HG03439 (cell line): ENCODE data around the gene MBOAT1.
"Not testable (repeated sequence)": the region's sequence is repeated elsewhere in the genome, so short reads cannot be mapped to it uniquely, and the experiment has no call there.

Source experiments
- ATAC-seq: cut with Tn5 transposase; IDR thresholded peaks from one replicate; pipeline ENCODE4 v1.9.1; 2021; ENCODE audit warnings: mild to moderate bottlenecking, moderate library complexity; ENCODE audit not compliant: unreplicated experiment

Gene MBOAT1

DNA sequence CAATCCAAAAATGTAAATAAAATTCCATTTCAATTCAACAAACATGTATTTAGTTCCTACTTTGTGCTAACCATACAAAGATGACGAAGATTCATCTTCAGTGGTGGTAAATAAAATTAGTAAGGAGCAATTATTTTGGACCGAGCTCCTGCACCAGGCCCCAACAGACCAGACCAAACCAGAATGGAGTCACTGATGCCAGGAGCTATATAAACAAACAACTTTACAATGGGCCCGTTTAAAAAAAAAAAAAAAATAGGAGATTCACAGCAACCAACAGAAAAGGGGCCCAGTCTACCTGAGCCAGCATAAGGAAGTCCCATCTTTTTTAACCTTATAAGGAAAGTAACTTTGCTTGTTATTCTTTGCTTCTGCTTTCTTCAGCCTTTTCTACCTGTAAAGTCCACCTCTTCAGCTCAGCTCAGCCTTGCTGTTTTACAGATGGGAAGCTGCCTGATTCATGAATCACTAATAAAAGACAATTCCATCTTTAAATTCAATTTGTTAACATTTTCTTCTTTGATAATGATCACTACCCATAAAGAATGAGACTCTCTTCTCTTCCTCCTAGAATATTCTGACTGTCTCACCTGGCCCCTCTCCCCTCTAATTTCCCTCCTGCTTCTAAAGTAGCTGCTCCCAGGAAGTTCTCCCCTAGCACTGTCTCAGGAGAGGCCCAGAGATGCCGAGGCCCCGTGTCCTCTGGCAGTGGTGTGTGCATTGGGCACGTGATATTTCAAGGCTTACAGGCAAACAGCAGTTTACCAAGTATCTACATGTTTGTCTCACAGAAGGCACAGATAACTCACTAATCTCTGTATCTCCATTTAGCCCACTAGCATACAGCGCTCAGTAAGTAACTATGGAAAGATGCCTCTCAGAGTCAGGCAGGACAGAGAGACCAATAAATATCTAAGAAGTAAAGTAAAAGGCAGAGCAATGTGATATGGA lies 8.4 kb downstream of the MBOAT1 start:
- no peak for ATAC-seq

DNA sequence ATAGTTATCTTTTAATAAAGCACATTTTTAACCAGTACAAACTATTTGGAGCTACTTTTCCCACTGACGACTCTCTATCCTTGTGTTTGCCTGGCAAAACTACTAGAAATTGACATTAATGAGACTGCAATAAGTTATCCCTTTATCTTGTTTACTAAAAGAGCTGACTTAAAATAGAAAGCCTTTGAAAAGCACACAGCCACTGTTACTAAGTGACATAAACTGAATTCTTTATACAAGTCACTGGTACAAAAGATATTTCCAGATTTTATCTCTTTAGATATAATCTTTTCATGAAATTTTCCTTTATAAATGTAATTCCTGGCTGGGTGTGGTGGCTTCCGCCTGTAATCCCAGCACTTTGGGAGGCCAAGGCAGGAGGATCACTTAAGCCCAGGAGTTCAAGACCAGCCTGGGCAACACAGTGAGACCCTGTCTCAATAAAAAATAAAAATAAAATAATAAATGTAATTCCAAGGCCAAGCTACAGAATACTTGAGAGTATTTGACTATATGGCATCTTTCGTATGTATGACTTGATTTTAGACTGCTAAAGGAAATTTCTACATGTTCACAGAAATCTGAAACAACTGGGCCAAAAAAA lies 9.5 kb downstream of the MBOAT1 start:
- no peak for ATAC-seq

DNA sequence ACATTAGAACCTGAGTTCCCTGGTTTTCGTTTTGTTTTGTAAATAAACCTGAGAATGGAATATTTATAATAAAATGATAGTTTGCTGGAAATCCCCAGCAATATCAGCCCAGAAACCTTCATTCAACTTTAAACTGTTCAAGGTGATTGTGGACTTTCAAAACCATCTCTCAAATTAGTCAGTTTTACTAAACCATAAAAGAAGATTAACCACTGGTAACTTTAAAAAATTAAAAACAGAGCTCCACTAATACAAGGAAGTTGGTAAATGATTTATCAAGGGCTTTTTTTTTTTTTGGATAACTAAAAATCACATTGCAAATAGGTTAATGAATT lies 10.0 kb downstream of the MBOAT1 start:
- ATAC-seq = no peak

DNA sequence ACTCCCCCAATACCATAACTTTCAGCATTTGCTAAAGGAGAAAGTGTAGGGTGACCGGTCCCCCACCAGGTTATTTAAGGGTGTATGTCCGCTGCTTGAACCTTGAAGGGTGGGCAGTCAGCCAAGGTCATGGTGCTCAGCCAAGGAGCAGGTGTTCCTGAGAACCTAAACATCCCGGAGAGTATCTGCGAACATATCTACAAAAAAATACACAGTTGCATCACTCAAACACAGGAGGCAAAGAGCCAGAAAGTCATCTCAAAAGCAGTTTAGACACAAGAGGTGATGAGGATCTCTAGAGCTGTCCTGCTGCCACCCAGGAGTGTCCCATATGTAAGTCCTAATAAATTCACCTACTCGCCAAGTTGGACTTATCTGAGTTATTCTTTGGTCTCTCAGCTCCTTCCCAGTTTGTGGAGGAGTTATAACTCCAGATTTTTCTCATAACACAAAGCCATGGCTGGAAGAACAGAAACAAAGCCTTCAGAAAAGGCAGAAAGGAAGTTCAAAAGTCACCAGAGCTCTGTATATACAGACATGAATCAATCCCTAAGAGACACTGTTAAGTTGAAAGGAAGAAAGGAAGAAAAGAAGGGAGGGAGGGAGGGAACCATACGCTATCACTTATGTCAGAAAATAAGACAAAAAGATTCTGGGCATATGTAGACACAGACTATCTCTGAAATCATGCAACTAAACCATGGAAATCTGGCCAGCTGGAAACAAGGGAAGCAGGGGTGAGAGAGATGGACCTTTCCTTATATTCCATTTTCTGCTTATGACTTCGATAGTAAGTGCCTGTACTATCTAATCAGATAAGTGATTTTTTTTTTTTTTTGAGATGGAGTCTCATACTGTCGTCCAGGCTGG lies 11.3 kb downstream of the MBOAT1 start:
- ATAC-seq = no peak

DNA sequence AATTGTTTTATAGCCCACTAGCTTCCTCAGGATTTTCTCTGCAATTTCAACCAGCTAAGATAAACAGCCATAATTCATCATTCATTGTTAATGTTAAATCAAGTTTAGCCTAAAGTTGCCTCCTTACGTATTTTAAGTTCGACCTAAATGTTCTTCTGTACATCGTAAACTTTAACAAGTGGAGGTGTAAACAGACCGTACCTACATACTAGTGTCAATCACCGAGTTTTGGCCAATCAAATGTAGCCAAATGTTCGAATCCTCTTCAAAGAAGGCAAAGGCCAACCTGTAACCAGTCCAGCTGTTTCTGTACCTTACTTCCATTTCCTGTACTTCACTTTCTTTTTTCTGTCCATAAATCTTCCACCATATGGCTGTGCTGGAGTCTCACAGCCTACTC lies 13.5 kb downstream of the MBOAT1 start:
- ATAC-seq = no peak

DNA sequence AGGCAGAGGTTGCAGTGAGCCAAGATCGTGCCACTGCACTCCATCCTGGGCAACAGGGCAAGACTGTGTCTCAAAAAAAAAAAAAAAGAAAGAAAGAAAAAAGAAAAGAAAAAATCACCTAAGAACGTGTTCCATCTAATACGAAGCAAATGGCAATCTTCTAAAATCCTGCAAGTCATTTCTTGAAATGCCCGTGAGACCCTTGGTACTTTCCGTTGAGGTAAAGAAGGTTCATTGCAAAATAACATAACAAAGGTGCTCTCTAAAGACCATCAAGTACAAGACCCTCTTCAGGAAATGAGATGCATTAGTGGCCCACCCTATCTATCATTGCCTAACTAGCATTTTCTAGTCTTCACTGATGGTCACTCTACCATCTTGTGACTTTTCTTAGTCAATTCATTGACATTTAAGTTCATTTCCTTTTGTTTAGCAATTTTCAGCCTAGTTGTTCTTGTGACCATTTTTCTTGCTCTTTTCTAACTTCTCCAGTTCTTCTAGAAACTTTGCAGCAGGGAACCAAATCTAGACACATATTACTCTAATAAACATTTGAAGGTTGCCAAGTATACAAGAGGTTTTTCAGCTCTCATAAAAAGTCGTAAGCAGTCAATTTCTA lies 14.0 kb downstream of the MBOAT1 start:
- no peak for ATAC-seq

DNA sequence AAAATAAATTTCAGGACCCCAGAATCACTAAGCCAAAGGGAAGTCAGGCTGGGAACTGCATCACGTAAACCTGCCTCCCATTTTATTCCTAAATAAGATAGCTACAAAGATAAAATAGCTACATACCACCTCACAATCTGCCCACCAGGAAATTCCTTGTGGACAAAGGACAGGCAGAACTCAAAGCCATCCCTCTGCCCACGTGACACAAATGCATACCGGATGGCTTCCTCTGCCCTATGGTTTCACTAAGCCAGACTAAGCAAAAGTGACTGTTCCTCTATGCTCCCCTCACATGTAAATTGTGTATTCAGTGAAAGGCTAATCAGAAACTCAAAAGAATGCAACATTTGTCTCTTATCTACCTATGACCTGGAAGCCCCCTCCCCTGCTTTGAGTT lies 15.0 kb downstream of the MBOAT1 start:
- ATAC-seq = no peak

DNA sequence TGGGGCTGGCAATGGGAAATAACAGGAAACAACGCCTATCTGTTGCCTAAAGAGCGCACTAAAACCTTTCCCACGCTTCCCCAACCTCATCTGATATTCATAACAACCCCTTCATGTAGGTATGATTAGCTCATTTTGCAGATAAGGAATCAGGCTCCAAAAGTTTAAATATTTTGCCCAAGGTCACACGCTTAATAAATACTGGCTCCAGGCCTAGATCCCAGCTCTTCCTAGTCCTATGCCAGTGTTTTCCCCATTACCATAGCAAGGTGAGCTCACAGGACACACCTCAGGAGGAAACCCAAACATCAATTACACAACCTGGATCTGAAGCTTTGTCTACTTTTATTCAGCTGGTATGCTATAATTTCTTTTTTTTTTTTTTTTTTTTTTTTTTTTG lies 19.6 kb downstream of the MBOAT1 start:
- no peak for ATAC-seq

DNA sequence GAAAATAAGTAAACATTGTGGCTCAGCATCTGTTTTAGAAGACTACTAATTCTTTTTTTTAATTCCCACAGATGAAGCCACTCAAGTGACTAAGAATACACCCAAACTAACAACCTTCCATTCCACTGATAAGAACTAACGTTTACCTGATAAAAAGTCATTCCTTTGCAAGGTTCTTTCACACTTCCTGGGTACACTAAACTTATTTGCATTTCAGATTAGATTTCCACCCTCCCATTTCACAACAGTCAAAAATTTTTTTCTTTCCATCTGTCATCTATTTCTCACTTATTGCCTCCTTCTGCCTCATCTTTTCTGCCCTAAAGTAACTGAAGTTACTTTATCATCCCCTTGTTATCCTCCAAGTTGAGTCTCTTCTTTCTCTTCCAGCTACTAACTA lies 20.3 kb downstream of the MBOAT1 start:
- ATAC-seq = no peak

DNA sequence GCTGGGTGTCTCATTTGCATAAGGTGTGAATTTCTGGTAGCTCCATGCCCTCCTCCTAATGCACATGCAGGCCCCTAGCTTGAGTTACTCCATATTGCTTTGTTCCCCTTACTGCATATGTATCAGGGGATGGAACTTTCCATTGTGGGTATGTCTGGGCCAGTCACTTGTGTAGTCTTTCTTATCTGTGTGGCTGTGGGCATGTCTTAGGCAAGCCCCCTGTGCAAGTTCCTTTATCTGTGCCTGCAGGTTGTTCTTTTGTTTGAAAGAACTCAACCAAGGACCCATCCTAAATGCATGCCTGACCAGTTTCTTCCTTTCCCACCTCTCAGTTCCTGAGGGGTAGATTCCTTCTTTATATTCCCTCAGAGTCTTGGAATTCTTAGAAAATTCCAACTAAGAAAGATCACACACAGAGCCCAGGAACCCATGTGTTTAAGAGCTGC lies 23.6 kb downstream of the MBOAT1 start:
- no peak for ATAC-seq

DNA sequence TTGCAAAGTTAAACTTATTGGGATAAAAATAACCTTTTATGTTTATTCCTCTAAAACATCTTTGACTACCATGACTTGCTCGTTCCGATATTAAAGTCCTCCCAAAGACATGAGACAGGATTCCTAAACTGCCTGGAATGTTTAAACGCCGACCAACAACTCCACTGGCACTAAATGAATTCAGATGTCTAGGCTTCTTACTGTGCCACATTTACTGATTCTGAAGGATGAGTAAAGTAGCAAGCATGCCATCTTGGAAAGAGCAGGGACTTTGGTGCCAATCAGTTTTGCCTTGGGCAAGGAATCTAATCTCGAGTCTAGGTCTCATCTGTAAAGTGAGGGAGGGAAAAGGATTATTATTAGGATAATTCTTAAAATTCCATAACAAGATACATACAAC lies 25.3 kb downstream of the MBOAT1 start:
- ATAC-seq = no peak

DNA sequence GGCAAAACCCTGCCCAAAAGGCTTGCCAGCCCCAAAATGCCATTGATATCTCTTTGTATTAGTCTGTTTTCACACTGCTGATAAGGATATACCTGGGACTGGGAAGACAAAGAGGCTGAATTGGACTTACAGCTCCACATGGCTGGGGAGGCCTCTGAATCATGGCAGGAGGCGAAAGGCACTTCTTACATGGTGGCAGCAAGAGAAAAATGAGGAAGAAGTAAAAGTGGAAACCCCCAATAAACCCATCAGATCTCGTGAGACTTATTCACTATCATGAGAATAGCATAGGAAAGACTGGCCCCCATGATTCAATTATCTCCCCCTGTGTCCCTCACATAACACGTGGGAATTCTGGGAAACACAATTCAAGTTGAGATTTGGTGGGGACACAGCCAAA lies 28.6 kb downstream of the MBOAT1 start:
- no peak for ATAC-seq

DNA sequence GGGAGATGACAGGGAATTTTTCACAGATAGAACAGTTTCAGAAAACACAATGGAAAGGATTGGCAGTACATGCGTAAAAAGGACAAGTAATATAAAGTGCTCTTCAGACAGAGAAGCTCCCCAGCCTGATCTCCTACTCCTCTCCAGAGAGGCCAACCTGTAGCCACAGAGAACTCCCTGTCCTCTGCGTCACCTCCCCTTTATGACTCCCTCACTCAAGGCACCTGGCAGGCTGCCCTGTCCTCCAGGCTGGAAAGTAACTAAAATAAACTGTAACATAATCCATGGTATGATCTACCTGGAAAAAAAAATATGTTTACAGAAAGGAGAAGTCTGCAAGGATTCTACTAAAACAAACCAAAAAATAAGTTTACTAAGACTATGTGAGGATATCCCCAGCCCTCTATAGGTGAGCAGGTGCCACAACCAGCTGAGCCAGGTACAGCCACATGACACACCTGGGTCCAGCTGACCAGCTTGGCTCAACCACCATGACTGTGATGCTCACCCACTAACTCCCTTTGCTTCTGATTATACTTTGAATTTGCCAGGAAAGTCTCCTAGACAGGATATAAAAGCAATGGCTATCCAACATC lies 29.2 kb downstream of the MBOAT1 start:
- ATAC-seq = no peak

DNA sequence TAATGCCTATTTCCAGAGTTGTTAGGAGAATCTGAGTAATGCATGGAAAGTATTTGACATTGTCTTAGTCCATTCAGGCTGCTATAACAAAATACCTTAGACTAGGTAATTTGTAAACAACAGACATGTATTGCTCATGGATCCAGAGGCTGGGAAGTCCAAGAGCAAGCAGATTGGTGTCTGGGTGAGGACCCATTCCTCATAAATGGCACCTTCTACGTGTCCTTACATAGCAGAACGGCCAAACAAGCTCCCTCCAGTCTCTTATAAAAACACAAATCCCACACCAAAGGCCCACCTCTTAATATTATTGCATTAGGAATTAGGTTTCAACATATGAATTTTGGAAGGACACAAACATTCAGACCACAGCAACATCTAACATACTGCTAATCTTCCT lies 30.2 kb downstream of the MBOAT1 start:
- no peak for ATAC-seq

DNA sequence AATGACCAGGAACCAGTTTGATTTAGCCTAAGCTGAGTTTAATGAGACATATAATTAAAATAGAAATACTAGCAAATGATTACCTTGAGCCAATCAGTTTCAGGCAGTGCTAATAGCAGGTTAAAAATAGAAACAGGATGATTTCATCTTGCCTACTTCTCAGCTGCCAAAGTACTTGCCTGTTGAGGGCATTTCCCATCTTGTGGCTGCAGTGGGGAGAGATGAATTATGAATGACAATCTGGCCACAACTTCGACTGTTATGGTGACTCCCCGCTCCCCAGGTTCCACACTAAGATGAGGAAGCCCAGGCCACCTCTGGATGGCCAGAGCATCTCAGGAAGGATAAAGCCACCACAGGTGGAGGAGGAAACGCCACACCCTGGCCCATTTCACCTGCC lies 31.3 kb downstream of the MBOAT1 start:
- ATAC-seq = no peak

DNA sequence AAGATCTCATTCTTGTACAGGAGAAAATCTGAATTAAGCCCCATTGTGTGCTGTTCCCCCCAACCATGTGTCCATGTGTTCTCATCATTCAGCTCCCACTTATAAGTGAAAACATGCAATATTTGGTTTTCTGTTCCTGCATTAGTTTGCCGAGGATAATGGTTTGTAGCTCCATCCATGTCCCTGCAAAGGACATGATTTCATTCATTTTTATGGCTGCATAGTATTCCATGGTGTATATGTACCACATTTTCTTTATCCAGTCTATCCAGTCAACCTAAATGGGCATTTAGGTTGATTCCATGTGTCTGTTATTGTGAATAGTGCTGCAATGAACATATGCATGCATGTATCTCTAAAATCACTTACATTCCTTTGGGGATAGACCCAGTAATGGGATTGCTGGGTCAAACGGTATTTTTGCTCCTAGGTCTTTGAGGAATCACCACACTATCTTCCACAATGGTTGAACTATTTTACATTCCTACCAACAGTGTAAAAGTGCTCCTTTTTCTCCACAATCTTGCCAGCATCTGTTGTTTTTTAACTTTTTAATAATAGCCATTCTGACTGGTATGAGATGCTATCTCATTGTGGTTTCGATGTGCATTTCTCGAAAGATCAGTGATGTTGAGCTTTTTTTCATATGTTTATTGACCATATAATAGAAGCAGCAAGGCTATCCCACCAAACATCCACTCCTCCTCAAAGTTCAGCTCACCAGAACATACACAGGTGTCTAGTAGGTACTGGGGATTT lies 32.8 kb downstream of the MBOAT1 start:
- not testable (repeated sequence) for ATAC-seq

DNA sequence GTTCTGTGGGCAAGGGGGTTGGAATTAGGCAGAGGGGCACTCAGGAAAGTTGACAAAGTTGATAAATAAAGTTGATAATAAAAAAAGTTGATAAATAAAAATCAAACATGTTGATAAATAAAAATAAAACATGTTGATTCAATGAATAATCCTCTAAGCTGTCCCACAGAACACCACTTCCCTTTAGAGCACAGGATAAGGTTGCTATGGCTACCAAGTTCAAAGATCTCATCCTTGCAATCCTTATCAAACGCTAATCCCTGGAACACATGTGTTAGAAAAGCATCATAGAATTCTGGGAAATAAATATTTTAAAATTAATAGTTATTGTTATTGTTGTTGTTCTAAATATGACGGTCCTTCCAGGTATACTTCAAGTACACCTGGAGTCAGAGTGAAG lies 33.9 kb downstream of the MBOAT1 start:
- ATAC-seq = no peak

DNA sequence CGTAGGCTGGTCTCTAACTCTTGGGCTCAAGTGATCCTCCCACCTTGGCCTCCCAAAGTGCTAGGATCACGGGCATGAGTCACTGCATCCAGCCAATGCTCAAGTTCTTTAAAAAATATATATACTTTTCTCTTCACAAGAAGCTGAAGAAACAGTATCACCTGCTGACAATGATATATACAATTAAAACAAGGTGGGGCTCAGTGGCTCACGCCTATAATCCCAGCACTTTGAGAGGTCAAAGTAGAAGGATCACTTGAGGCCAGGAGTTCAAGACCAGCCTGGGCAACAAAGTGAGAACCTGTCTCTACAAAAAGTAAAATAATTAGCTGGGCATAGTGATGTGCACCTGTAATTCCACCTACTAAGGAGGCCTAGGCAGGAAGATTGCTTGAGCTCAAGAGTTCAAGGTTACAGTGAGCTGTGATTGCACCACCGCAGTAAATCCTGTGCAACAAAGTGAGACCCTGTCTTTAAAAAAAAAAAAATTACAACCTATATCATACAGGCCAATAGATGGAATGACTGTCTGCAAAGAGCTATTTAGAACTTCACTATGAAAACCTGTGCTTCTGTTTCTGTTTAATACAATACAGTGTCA lies 36.4 kb downstream of the MBOAT1 start:
- ATAC-seq = no peak
